BE2C (cell line): ENCODE results near the gene MAP4K4.

Experiments used
- DNase-seq: peaks from one replicate; pipeline ENCODE4 v3.0.0-alpha.2; 2020
- H3K27me3 ChIP-seq: fragments of 250-450 bp; sonication (Bioruptor Pico); 2 replicates; pipeline ENCODE4 v1.5.1; 2020; ENCODE audit warnings: mild to moderate bottlenecking
- H3K36me3 ChIP-seq: fragments of 250-450 bp; sonication (Bioruptor Pico); 2 replicates; pipeline ENCODE4 v1.5.1; 2020; ENCODE audit warnings: mild to moderate bottlenecking
- H3K4me1 ChIP-seq: fragments of 250-450 bp; sonication (Bioruptor Pico); 2 replicates; pipeline ENCODE4 v1.5.1; 2020
- H3K4me3 ChIP-seq: 2 replicates; pipeline ENCODE4 v1.5.1; 2011; ENCODE audit warnings: low read depth, low read length
- H3K9me3 ChIP-seq: fragments of 250-450 bp; sonication (Bioruptor Pico); 2 replicates; pipeline ENCODE4 v1.5.1; 2020
- CTCF ChIP-seq: IDR thresholded peaks from 2 replicates; pipeline ENCODE4 v1.5.1; 2012; ENCODE audit warnings: mild to moderate bottlenecking, low read depth, low read length

Gene MAP4K4

GRCh38 chr2:101734505-101735165 is 37.1 kb downstream of the MAP4K4 start:
- no peaks in the 10 kb centered on the region for H3K36me3 ChIP-seq
- no peak for TF ChIP-seq CTCF
- H3K4me1 ChIP-seq: no peaks in the 10 kb centered on the region; the same call in 1 of the 2 replicates
- H3K27me3 ChIP-seq: no peaks in the 10 kb centered on the region
- no peaks in the 10 kb centered on the region for H3K9me3 ChIP-seq
- DNase-seq: no peak
- no peak overlapping the region for H3K4me3 ChIP-seq

- TF ChIP-seq CTCF: no peak
- Histone ChIP-seq H3K4me3 (no peak overlapping the region), H3K4me1 (no peaks in the 10 kb centered on the region; the same call in 1 of the 2 replicates), H3K36me3 (no peaks in the 10 kb centered on the region), H3K9me3 (no peaks in the 10 kb centered on the region), H3K27me3 (no peaks in the 10 kb centered on the region)
- no peak for DNase-seq
Measured at GRCh38 chr2:101735166-101735533, 37.6 kb downstream of the MAP4K4 start.

GRCh38 chr2:101736233-101736632 is 38.7 kb downstream of the MAP4K4 start:
- no peak for TF ChIP-seq CTCF

GRCh38 chr2:101736861-101737291 is 39.4 kb downstream of the MAP4K4 start:
- H3K36me3 ChIP-seq: no peaks in the 10 kb centered on the region
- no peak for TF ChIP-seq CTCF
- no peak overlapping the region for H3K4me3 ChIP-seq
- DNase-seq: no peak
- H3K9me3 ChIP-seq: no peaks in the 10 kb centered on the region
- no peaks in the 10 kb centered on the region for H3K27me3 ChIP-seq
- H3K4me1 ChIP-seq: no peaks in the 10 kb centered on the region; the same call in 1 of the 2 replicates

More at GRCh38 chr2:101736233-101736632, 38.7 kb downstream of the MAP4K4 start:
- no peak for DNase-seq
- H3K27me3 ChIP-seq: no peaks in the 10 kb centered on the region
- H3K9me3 ChIP-seq: no peaks in the 10 kb centered on the region
- no peaks in the 10 kb centered on the region; the same call in 1 of the 2 replicates for H3K4me1 ChIP-seq
- no peak overlapping the region for H3K4me3 ChIP-seq
- no peaks in the 10 kb centered on the region for H3K36me3 ChIP-seq

GRCh38 chr2:101737478-101738255 is 40.2 kb downstream of the MAP4K4 start:
- no peaks in the 10 kb centered on the region for H3K36me3 ChIP-seq
- H3K4me1 ChIP-seq: no peaks in the 10 kb centered on the region; the same call in 1 of the 2 replicates
- no peak for TF ChIP-seq CTCF
- H3K27me3 ChIP-seq: no peaks in the 10 kb centered on the region
- H3K4me3 ChIP-seq: no peak overlapping the region
- no peaks in the 10 kb centered on the region for H3K9me3 ChIP-seq
- DNase-seq: no peak

GRCh38 chr2:101738649-101739048 is 41.1 kb downstream of the MAP4K4 start:
- H3K9me3 ChIP-seq: no peaks in the 10 kb centered on the region
- H3K36me3 ChIP-seq: no peaks in the 10 kb centered on the region
- DNase-seq: no peak
- no peaks in the 10 kb centered on the region for H3K27me3 ChIP-seq
- no peak overlapping the region for H3K4me3 ChIP-seq
- no peak for TF ChIP-seq CTCF
- H3K4me1 ChIP-seq: no peaks in the 10 kb centered on the region; the same call in 1 of the 2 replicates
